ENCODE measurements around the gene HIKESHI.

DNA sequence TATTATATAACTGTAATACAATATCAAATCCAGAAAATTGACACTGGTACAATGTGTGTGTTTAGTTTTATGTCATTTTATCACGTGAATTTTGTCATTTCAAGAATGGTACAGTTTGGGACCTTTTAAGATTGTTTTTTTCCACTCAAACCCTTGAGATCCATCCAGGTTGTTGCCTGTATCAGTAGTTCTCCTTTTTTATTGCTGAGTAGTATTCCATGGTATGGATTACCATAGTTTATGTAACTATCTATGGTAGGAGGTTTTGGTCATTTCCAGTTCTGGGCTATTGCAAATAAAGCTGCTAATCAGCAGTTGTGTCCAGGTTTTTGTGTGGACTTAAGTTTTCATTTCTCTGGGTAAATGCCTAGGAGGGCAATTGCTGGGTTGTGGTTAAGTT lies 32.4 kb upstream of the HIKESHI start:
- TF ChIP-seq, protein P1, sequence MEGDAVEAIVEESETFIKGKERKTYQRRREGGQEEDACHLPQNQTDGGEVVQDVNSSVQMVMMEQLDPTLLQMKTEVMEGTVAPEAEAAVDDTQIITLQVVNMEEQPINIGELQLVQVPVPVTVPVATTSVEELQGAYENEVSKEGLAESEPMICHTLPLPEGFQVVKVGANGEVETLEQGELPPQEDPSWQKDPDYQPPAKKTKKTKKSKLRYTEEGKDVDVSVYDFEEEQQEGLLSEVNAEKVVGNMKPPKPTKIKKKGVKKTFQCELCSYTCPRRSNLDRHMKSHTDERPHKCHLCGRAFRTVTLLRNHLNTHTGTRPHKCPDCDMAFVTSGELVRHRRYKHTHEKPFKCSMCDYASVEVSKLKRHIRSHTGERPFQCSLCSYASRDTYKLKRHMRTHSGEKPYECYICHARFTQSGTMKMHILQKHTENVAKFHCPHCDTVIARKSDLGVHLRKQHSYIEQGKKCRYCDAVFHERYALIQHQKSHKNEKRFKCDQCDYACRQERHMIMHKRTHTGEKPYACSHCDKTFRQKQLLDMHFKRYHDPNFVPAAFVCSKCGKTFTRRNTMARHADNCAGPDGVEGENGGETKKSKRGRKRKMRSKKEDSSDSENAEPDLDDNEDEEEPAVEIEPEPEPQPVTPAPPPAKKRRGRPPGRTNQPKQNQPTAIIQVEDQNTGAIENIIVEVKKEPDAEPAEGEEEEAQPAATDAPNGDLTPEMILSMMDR (IDR thresholded peaks at IDR 0.05 in 4 of 5, conservative IDR thresholded peaks at IDR 0.05 in 1 of 5), result no peak
- TF ChIP-seq POLR2A (IDR thresholded peaks at IDR 0.05), result no peak

Data from gastrocnemius medialis (tissue), 4 donors.